HepG2 (cell line): ENCODE results near the gene ZNF792. TPM values are rescaled to one million over a fixed set of nuclear protein-coding genes. Genes with fewer than 3 reads are reported as not detected.

Experiments
- ATF3 ChIP-seq: sonication (generic); formaldehyde crosslinking; IDR thresholded peaks from 2 replicates; pipeline ENCODE4 v1.4.0; 2020; ENCODE audit warnings: missing genetic modification reagents
- DR1 ChIP-seq: sonication (generic); formaldehyde crosslinking; IDR thresholded peaks from 2 replicates; pipeline ENCODE4 v1.8.0; 2021; ENCODE audit warnings: mild to moderate bottlenecking, missing genetic modification reagents, inconsistent platforms
- ELK4 ChIP-seq: sonication (generic); formaldehyde crosslinking; IDR thresholded peaks from 2 replicates; pipeline ENCODE4 v1.9.0; 2021; ENCODE audit warnings: missing genetic modification reagents, borderline replicate concordance
- GPN1 ChIP-seq: sonication (generic); formaldehyde crosslinking; IDR thresholded peaks from 2 replicates; pipeline ENCODE4 v1.5.1; 2020; ENCODE audit warnings: missing genetic modification reagents, borderline replicate concordance
- MED8 ChIP-seq: sonication (generic); formaldehyde crosslinking; IDR thresholded peaks from 2 replicates; pipeline ENCODE4 v1.8.1; 2023; ENCODE audit warnings: mild to moderate bottlenecking, missing genetic modification reagents; ENCODE audit not compliant: insufficient replicate concordance
- MYC ChIP-seq: sonication (generic); formaldehyde crosslinking; IDR thresholded peaks from 2 replicates; pipeline ENCODE4 v1.9.0; 2021; ENCODE audit warnings: missing genetic modification reagents, borderline replicate concordance
- PLSCR1 ChIP-seq: sonication (generic); formaldehyde crosslinking; IDR thresholded peaks from 2 replicates; pipeline ENCODE4 v1.5.0; 2020; ENCODE audit warnings: missing genetic modification reagents, mild to moderate bottlenecking, borderline replicate concordance
- RNF2 ChIP-seq: fragments of 450-650 bp; conservative IDR thresholded peaks from 2 replicates; pipeline ENCODE4 v1.6.1; 2016; ENCODE audit warnings: low read depth
- RXRA ChIP-seq: sonication (generic); formaldehyde crosslinking; IDR thresholded peaks from 2 replicates; pipeline ENCODE4 v1.5.1; 2020; ENCODE audit warnings: missing genetic modification reagents
- SAFB2 ChIP-seq: sonication (generic); formaldehyde crosslinking; IDR thresholded peaks from 2 replicates; pipeline ENCODE4 v1.5.1; 2020; ENCODE audit warnings: missing genetic modification reagents, low read depth, mild to moderate bottlenecking, borderline replicate concordance
- TSC22D2 ChIP-seq: sonication (generic); formaldehyde crosslinking; IDR thresholded peaks from 2 replicates; pipeline ENCODE4 v1.5.1; 2020; ENCODE audit warnings: missing genetic modification reagents, mild to moderate bottlenecking, borderline replicate concordance
- XBP1 ChIP-seq: sonication (generic); formaldehyde crosslinking; IDR thresholded peaks from 2 replicates; pipeline ENCODE4 v1.5.0; 2020; ENCODE audit warnings: missing genetic modification reagents
- ZHX1 ChIP-seq: sonication (generic); formaldehyde crosslinking; IDR thresholded peaks from 2 replicates; pipeline ENCODE4 v1.8.1; 2022; ENCODE audit warnings: low read depth, mild to moderate bottlenecking, missing genetic modification reagents
- ZNF280D ChIP-seq: sonication (generic); formaldehyde crosslinking; IDR thresholded peaks from 2 replicates; pipeline ENCODE4 v1.5.1; 2020; ENCODE audit warnings: mild to moderate bottlenecking, missing genetic modification reagents
- ZNF431 ChIP-seq: sonication (generic); formaldehyde crosslinking; IDR thresholded peaks from 2 replicates; pipeline ENCODE4 v1.9.0; 2022; ENCODE audit warnings: missing genetic modification reagents, low read depth, mild to moderate bottlenecking, borderline replicate concordance
- ZNF556 ChIP-seq: sonication (generic); formaldehyde crosslinking; IDR thresholded peaks from 2 replicates; pipeline ENCODE4 v1.4.0; 2020; ENCODE audit warnings: mild to moderate bottlenecking, missing genetic modification reagents, borderline replicate concordance
- ZNF598 ChIP-seq: sonication (generic); formaldehyde crosslinking; IDR thresholded peaks from 2 replicates; pipeline ENCODE4 v1.5.1; 2020; ENCODE audit warnings: mild to moderate bottlenecking, missing genetic modification reagents, borderline replicate concordance
- ZNF619 ChIP-seq: sonication (generic); formaldehyde crosslinking; IDR thresholded peaks from 2 replicates; pipeline ENCODE4 v1.4.0; 2020; ENCODE audit warnings: mild to moderate bottlenecking, missing genetic modification reagents
- ZNF788 ChIP-seq: sonication (generic); formaldehyde crosslinking; IDR thresholded peaks from 2 replicates; pipeline ENCODE4 v1.5.0; 2020; ENCODE audit warnings: mild to moderate bottlenecking, missing genetic modification reagents, borderline replicate concordance
- polyA plus RNA-seq, 8 experiments: library from polyadenylated mRNA; depleted of rRNA in 3 of 8; stranded (reverse) in 7 of 8; unstranded in 1 of 8; fragments of >200 nt; fragmentation: Illumina TruSeq in 4 of 8; extraction: Trizol in 4 of 8; gene quantifications; 2 replicates each; pipeline versions ENCODE4 v1.2.1 to v1.2.3, GENCODE V29; 2011 to 2016; ENCODE audit warnings: low read depth in 4 of 8, missing spikeins in 1 of 8, mixed read lengths in 1 of 8; ENCODE audit not compliant: insufficient read depth in 1 of 8
- total RNA-seq, 5 experiments: library from RNA; depleted of rRNA; stranded (reverse); fragments of >200 nt; fragmentation: Illumina TruSeq; extraction: Trizol; gene quantifications; 2 replicates each; pipeline ENCODE4 v1.2.3, GENCODE V29; 2016; ENCODE audit warnings: low read depth in 1 of 5

The ZNF792 gene
- total and polyA plus RNA-seq, 2 of the 13 experiments (the other 11 are each of a cell fraction or from before 2014, with no cell fraction given) = 5.5 to 11.5 TPM

- TF ChIP-seq MED8 (CRISPR knock-in tag) (no peak), TSC22D2 (CRISPR knock-in tag) (no peak), ELK4 (CRISPR knock-in tag) (no peak), XBP1 (CRISPR knock-in tag) (no peak), ZNF280D (CRISPR knock-in tag) (no peak), ZNF431 (CRISPR knock-in tag) (no peak), ZNF556 (CRISPR knock-in tag) (no peak), GPN1 (CRISPR knock-in tag) (no peak), ZHX1 (0 out of 2 replicates have a peak, but pooled peaks have one; percentile 51), RNF2 (peak; percentile 62; the same call in 1 of the 2 replicates), ZNF619 (CRISPR knock-in tag) (no peak), ATF3 (no peak), MYC (CRISPR knock-in tag) (peak; percentile 82; the same call in 1 of the 2 replicates), RXRA (peak; percentile 77), DR1 (CRISPR knock-in tag) (0 out of 2 replicates have a peak, but pooled peaks have one; percentile 36), SAFB2 (peak; percentile 80; the same call in 1 of the 2 replicates), PLSCR1 (CRISPR knock-in tag) (no peak), ZNF788 (CRISPR knock-in tag) (peak; percentile 60; the same call in 1 of the 2 replicates), ZNF598 (CRISPR knock-in tag) (peak; percentile 83; the same call in 1 of the 2 replicates)
These were observed 37.2 kb downstream of the ZNF792 start, which contains the start of gene ZNF30 (continued) for GRCh38 chr19:34926685-34927375.
